Measurements from ENCODE around the gene NUP205. TPM values are rescaled to one million over a fixed set of nuclear protein-coding genes. Genes with fewer than 3 reads are reported as not detected.

Gene NUP205
- total RNA-seq, 1 experiment from 2014 or later = 75.1 TPM

GRCh38 chr7:135617781-135618180, 60.1 kb downstream of the NUP205 start:
- Mint-ChIP-seq H3K36me3 (ENCODE audit: insufficient read depth, unreplicated experiment) (peaks cover 4% of the 10 kb centered on the region), H3K4me3 (ENCODE audit: low read depth, unreplicated experiment) (no peak overlapping the region), H3K27ac (ENCODE audit: unreplicated experiment) (no peak overlapping the region), H3K27me3 (ENCODE audit: unreplicated experiment) (no peaks in the 10 kb centered on the region), H3K9me3 (ENCODE audit: low read depth, unreplicated experiment) (no peaks in the 10 kb centered on the region), H3K4me1 (ENCODE audit: low read depth, unreplicated experiment) (no peaks in the 10 kb centered on the region)
- no peak for TF ChIP-seq CTCF (IDR thresholded peaks at IDR 0.05; ENCODE audit: unreplicated experiment)
- BruUV-seq (replicated peaks) = no TSS peak
- CTCF ChIA-PET = no interaction called here
- DNase-seq = no peak
- intact Hi-C loops (cut with micrococcal nuclease; ENCODE audit: unreplicated experiment) = no loop called here

DNA sequence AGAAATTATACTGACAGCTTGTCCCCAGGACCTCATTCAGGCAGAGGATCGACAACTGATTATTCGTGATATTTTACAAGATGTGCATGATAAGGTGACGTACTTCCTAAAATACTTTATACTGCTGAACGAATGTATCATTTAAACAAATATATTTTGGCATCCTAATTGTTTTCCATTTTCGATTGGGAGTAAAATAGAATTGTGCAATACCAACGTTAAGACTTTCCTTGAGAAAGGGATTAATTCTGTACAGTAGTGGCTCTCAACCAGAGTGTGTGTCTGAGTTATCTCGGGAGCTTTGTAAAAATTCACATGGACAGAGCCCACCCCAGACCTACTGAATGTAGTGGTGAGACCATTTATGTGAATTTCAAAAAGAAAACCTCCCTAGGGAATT, 60.8 kb downstream of the NUP205 start:
- no peak overlapping the region for H3K27ac Mint-ChIP-seq (ENCODE audit: unreplicated experiment)
- no peak for DNase-seq
- no peaks in the 10 kb centered on the region for H3K27me3 Mint-ChIP-seq (ENCODE audit: unreplicated experiment)

DNA sequence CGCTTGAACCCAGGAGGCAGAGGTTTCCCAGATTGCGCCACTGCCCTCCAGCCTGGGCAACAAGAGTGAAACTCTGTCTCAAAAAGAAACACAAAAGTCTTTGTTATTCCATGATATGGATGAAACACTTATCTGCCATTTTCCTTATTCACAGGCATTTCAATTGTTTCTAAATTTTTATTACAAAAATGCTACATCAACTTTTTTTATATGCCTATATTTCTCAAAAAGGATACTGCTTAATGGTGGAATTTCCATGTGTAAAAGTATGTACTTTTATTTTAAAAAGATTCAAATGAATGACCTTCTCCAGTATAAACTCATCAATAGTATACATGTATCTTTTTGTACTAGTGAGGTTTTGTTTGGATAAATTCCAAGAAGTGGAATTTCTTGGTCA, 62.7 kb downstream of the NUP205 start:
- BruUV-seq (replicated peaks) = no TSS peak
- DNase-seq = no peak
- Mint-ChIP-seq H3K4me3 (ENCODE audit: low read depth, unreplicated experiment) (no peak overlapping the region), H3K27ac (ENCODE audit: unreplicated experiment) (no peak overlapping the region), H3K27me3 (ENCODE audit: unreplicated experiment) (no peaks in the 10 kb centered on the region), H3K4me1 (ENCODE audit: low read depth, unreplicated experiment) (no peaks in the 10 kb centered on the region), H3K9me3 (ENCODE audit: low read depth, unreplicated experiment) (no peaks in the 10 kb centered on the region), H3K36me3 (ENCODE audit: insufficient read depth, unreplicated experiment) (peaks cover 17% of the 10 kb centered on the region)
- intact Hi-C loops (cut with micrococcal nuclease; ENCODE audit: unreplicated experiment) = no loop called here
- TF ChIP-seq CTCF (IDR thresholded peaks at IDR 0.05; ENCODE audit: unreplicated experiment) = no peak
- CTCF ChIA-PET = no interaction called here

More for the DNA sequence above, 60.8 kb downstream of the NUP205 start:
- no peak for TF ChIP-seq CTCF (IDR thresholded peaks at IDR 0.05; ENCODE audit: unreplicated experiment)
- intact Hi-C loops (cut with micrococcal nuclease; ENCODE audit: unreplicated experiment) = no loop called here
- CTCF ChIA-PET = no interaction called here
- BruUV-seq (replicated peaks) = no TSS peak
- Mint-ChIP-seq H3K4me3 (ENCODE audit: low read depth, unreplicated experiment) (no peak overlapping the region), H3K9me3 (ENCODE audit: low read depth, unreplicated experiment) (no peaks in the 10 kb centered on the region), H3K4me1 (ENCODE audit: low read depth, unreplicated experiment) (no peaks in the 10 kb centered on the region), H3K36me3 (ENCODE audit: insufficient read depth, unreplicated experiment) (peaks cover 4% of the 10 kb centered on the region)

GRCh38 chr7:135620980-135621850, 63.5 kb downstream of the NUP205 start:
- peaks cover 19% of the 10 kb centered on the region for H3K36me3 Mint-ChIP-seq (ENCODE audit: insufficient read depth, unreplicated experiment)

More at GRCh38 chr7:135620980-135621850, 63.5 kb downstream of the NUP205 start:
- no peaks in the 10 kb centered on the region for H3K9me3 Mint-ChIP-seq (ENCODE audit: low read depth, unreplicated experiment)
- peak; percentile 50 for TF ChIP-seq CTCF (IDR thresholded peaks at IDR 0.05; ENCODE audit: unreplicated experiment)
- no peaks in the 10 kb centered on the region for H3K27me3 Mint-ChIP-seq (ENCODE audit: unreplicated experiment)
- intact Hi-C loops (cut with micrococcal nuclease; ENCODE audit: unreplicated experiment) = no loop called here
- DNase-seq = peak; percentile 45
- no peak overlapping the region for H3K4me3 Mint-ChIP-seq (ENCODE audit: low read depth, unreplicated experiment)
- H3K27ac Mint-ChIP-seq (ENCODE audit: unreplicated experiment) = no peak overlapping the region
- CTCF ChIA-PET = interaction anchor here (0.7 to 1.0 kb wide), 2 partner anchors 24 to 545 kb away, joined by 3 read pairs; no protein-coding TSS in a partner anchor
- BruUV-seq (replicated peaks) = no TSS peak
- H3K4me1 Mint-ChIP-seq (ENCODE audit: low read depth, unreplicated experiment) = no peaks in the 10 kb centered on the region

Measured in Calu3 (cell line).